Stomach (tissue), 9 donors: ENCODE measurements around the gene PRKCA. TPM values are rescaled to one million over a fixed set of nuclear protein-coding genes. Genes with fewer than 3 reads are reported as not detected.

Source experiments
- DNase-seq, 2 donors: peaks; one replicate each; pipeline versions ENCODE4 v3.0.0 to v3.0.0-alpha.2; 2013 to 2019
- H3K27ac ChIP-seq, 5 donors: fragments of 200-600 bp in 4 of 5; sonication (generic) in 4 of 5; one replicate each; pipeline ENCODE4 v1.5.1; 2013 to 2019; ENCODE audit warnings: mild to moderate bottlenecking in 1 of 5, moderate library complexity in 1 of 5
- H3K27me3 ChIP-seq, 3 donors: fragments of 200-600 bp; sonication (generic); one replicate each; pipeline ENCODE4 v1.5.1; 2017 to 2019; ENCODE audit warnings: mixed run types in 1 of 3
- H3K36me3 ChIP-seq, 4 donors: fragments of 200-600 bp; sonication (generic); 1 replicate in 3 of 4; 2 replicates in 1 of 4; pipeline ENCODE4 v1.5.1; 2016 to 2019
- H3K4me1 ChIP-seq, 4 donors: fragments of 200-600 bp; sonication (generic); one replicate each; pipeline ENCODE4 v1.5.1; 2016 to 2019
- H3K4me3 ChIP-seq, 4 donors: fragments of 200-600 bp; sonication (generic) in 3 of 4; one replicate each; pipeline ENCODE4 v1.5.1; 2016 to 2019; ENCODE audit warnings: mild to moderate bottlenecking in 1 of 4
- H3K9me3 ChIP-seq, 4 donors: fragments of 200-600 bp; sonication (generic); one replicate each; pipeline ENCODE4 v1.5.1; 2016 to 2019
- CTCF ChIP-seq, 7 experiments: fragments of 450-650 bp in 4 of 7; fragments of 200-600 bp in 3 of 7; sonication (generic) in 3 of 7; IDR thresholded peaks; one replicate each; pipeline ENCODE4 v1.5.1; 2016 to 2019; ENCODE audit warnings: antibody characterized with exemption in 7 of 7, control low read depth in 2 of 7, mild to moderate bottlenecking in 1 of 7
- EP300 ChIP-seq: sonication (generic); formaldehyde crosslinking; IDR thresholded peaks from one replicate; pipeline ENCODE4 v1.6.1; 2017; ENCODE audit warnings: antibody characterized with exemption
- POLR2A ChIP-seq, 4 donors: fragments of 450-650 bp; IDR thresholded peaks; one replicate each; pipeline ENCODE4 v1.6.1; 2016; ENCODE audit warnings: antibody characterized with exemption in 4 of 4, control low read depth in 2 of 4, mild to moderate bottlenecking in 1 of 4, moderate library complexity in 1 of 4
- POLR2AphosphoS5 ChIP-seq, 3 donors: sonication (generic); formaldehyde crosslinking; IDR thresholded peaks; one replicate each; pipeline ENCODE4 v1.6.1; 2016; ENCODE audit warnings: antibody characterized with exemption in 3 of 3
- WGBS, 5 donors: extraction: QIAGEN DNeasy Blood & Tissue Kit in 3 of 5; methylation state at CpG; one replicate each; pipeline versions ENCODE4 v1.1.5 to v1.1.7; 2013 to 2018; 5-methylcytosine and 5-hydroxymethylcytosine counted together
- intact Hi-C: fragments of 100-400 bp; cut with DNase I; formaldehyde crosslinking; loops from one replicate; pipeline ENCODE4 v1.15.1; 2023; ENCODE audit warnings: low total_unique reads
- polyA plus RNA-seq, 3 donors: library from polyadenylated mRNA; stranded (reverse); fragments of 200-250 nt; gene quantifications; one replicate each; pipeline ENCODE4 v1.2.3, GENCODE V29; 2013
- total RNA-seq, 5 donors: library from RNA; depleted of rRNA; stranded (reverse); fragments of >200 nt; gene quantifications; one replicate each; pipeline versions ENCODE4 v1.1.0 to v1.2.3, GENCODE V29; 2014 to 2016
- donor health status: healthy with polysubstance abuse.
- donor health status: Bipolar disorder and iron deficiency.
- donor health status: healthy.

PRKCA gene
- total and polyA plus RNA-seq, 8 donors: 2.1 to 41.1 (median 12.2) TPM

GRCh38 chr17:66569572-66569971 is 267.2 kb downstream of the PRKCA start:
- DNase-seq: no peak
- no peak overlapping the region for H3K4me3 ChIP-seq
- 81 to 95% (median 93%) methylated on average over 2 of the region's 2 CpGs for WGBS, 5 donors
- H3K9me3 ChIP-seq: no peaks in the 10 kb centered on the region
- H3K36me3 ChIP-seq: no peaks in the 10 kb centered on the region
- peaks cover 0 to 29% (median 16%) of the 10 kb centered on the region in 4 donors for H3K4me1 ChIP-seq
- intact Hi-C loops: no loop called here
- TF ChIP-seq EP300 (no peak), POLR2AphosphoS5 (IDR thresholded peaks at IDR 0.05) (no peak), CTCF (IDR thresholded peaks at IDR 0.05) (no peak), POLR2A (IDR thresholded peaks at IDR 0.05) (no peak)
- H3K27ac ChIP-seq: no peak overlapping the region
- H3K27me3 ChIP-seq: no peaks in the 10 kb centered on the region

- Histone ChIP-seq H3K27me3 (no peaks in the 10 kb centered on the region), H3K4me3 (no peak overlapping the region), H3K4me1 (peaks cover 0 to 23% (median 14%) of the 10 kb centered on the region in 4 donors), H3K27ac (no peak overlapping the region), H3K36me3 (no peaks in the 10 kb centered on the region), H3K9me3 (no peaks in the 10 kb centered on the region)
- 51 to 64% (median 58%) methylated on average over 9 of the region's 9 CpGs for WGBS, 5 donors
- peak in 1 of 2 donors; percentile 31 for DNase-seq
- TF ChIP-seq EP300: no peak
- no peak for TF ChIP-seq CTCF (IDR thresholded peaks at IDR 0.05)
- no peak for TF ChIP-seq POLR2A (IDR thresholded peaks at IDR 0.05)
- TF ChIP-seq POLR2AphosphoS5 (IDR thresholded peaks at IDR 0.05): no peak
- intact Hi-C loops: loop anchor here (10.0 kb wide), 1 partner anchor 306 kb away; no protein-coding TSS in a partner anchor
Observed at GRCh38 chr17:66570447-66571195, 268.2 kb downstream of the PRKCA start.

GRCh38 chr17:66571745-66572144 is 269.3 kb downstream of the PRKCA start:
- no peaks in the 10 kb centered on the region for H3K36me3 ChIP-seq
- H3K4me1 ChIP-seq: peaks cover 0 to 23% (median 13%) of the 10 kb centered on the region in 4 donors
- intact Hi-C loops: loop anchor here (10.0 kb wide), 1 partner anchor 307 kb away; no protein-coding TSS in a partner anchor
- H3K27me3 ChIP-seq: no peaks in the 10 kb centered on the region
- DNase-seq: no peak
- H3K9me3 ChIP-seq: no peaks in the 10 kb centered on the region
- H3K4me3 ChIP-seq: no peak overlapping the region
- no peak overlapping the region for H3K27ac ChIP-seq
- WGBS, 5 donors: 78 to 89% (median 84%) methylated on average over 8 of the region's 8 CpGs
- TF ChIP-seq POLR2A (IDR thresholded peaks at IDR 0.05): no peak
- no peak for TF ChIP-seq POLR2AphosphoS5 (IDR thresholded peaks at IDR 0.05)
- TF ChIP-seq CTCF (IDR thresholded peaks at IDR 0.05): no peak

GRCh38 chr17:66573078-66573477 is 270.7 kb downstream of the PRKCA start:
- WGBS, 5 donors: 69 to 87% (median 83%) methylated on average over 4 of the region's 4 CpGs
- no peaks in the 10 kb centered on the region for H3K9me3 ChIP-seq
- H3K27ac ChIP-seq: no peak overlapping the region
- TF ChIP-seq CTCF (IDR thresholded peaks at IDR 0.05) (no peak), EP300 (no peak), POLR2A (IDR thresholded peaks at IDR 0.05) (no peak), POLR2AphosphoS5 (IDR thresholded peaks at IDR 0.05) (no peak)
- peaks cover 0 to 12% (median 5%) of the 10 kb centered on the region in 4 donors for H3K4me1 ChIP-seq
- no peaks in the 10 kb centered on the region for H3K27me3 ChIP-seq
- DNase-seq: no peak
- intact Hi-C loops: loop anchor here (10.0 kb wide), 1 partner anchor 308 kb away; no protein-coding TSS in a partner anchor
- H3K4me3 ChIP-seq: no peak overlapping the region
- H3K36me3 ChIP-seq: no peaks in the 10 kb centered on the region
